ENCODE results near the gene MYH7B. TPM values are rescaled to one million over a fixed set of nuclear protein-coding genes. Genes with fewer than 3 reads are reported as not detected.
A peak's percentile ranks its signal among the peaks of the same experiment; 100 is the strongest.

The MYH7B gene
- total and polyA plus RNA-seq, 8 donors: 0.15 to 1.5 (median 0.59) TPM; not detected in 2

DNA sequence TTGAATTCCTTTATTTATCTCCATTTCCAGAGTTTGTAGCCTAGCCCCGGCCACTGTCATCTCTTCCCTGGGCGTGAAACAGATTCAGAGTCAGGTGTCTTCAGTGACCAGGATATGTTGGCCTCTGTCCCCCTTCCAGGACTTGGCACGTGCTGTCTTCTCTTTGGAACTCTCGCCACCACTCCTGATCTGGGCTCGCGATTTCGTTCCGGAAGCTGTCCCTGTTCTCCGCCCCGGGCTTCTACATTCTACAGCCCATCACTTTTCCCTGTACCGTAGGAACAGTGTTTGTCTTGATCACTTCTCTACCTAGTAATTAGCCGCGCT is 801 bp upstream of the MYH7B start:
- peak overlapping the region; percentile 14 to 94 (median 92) for H3K27ac ChIP-seq
- WGBS, 5 donors: 6 to 10% (median 8%) methylated on average over 13 of the region's 13 CpGs
- intact Hi-C loops (cut with DNase I; ENCODE audit: low total_unique reads): loop anchor here (5.0 kb wide), 1 partner anchor 83 kb away; the partner anchor contains the start of gene GGT7
- no peaks in the 10 kb centered on the region for H3K27me3 ChIP-seq
- no peaks in the 10 kb centered on the region for H3K9me3 ChIP-seq
- DNase-seq: peak; percentile 28 to 55
- peaks cover 0 to 19% (median 11%) of the 10 kb centered on the region in 4 donors for H3K36me3 ChIP-seq
- peak overlapping the region; percentile 58 to 65 (median 62) for H3K4me3 ChIP-seq
- no peak for TF ChIP-seq EP300 (IDR thresholded peaks at IDR 0.05)
- TF ChIP-seq, protein P1, sequence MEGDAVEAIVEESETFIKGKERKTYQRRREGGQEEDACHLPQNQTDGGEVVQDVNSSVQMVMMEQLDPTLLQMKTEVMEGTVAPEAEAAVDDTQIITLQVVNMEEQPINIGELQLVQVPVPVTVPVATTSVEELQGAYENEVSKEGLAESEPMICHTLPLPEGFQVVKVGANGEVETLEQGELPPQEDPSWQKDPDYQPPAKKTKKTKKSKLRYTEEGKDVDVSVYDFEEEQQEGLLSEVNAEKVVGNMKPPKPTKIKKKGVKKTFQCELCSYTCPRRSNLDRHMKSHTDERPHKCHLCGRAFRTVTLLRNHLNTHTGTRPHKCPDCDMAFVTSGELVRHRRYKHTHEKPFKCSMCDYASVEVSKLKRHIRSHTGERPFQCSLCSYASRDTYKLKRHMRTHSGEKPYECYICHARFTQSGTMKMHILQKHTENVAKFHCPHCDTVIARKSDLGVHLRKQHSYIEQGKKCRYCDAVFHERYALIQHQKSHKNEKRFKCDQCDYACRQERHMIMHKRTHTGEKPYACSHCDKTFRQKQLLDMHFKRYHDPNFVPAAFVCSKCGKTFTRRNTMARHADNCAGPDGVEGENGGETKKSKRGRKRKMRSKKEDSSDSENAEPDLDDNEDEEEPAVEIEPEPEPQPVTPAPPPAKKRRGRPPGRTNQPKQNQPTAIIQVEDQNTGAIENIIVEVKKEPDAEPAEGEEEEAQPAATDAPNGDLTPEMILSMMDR (IDR thresholded peaks at IDR 0.05): no peak
- TF ChIP-seq POLR2A (IDR thresholded peaks at IDR 0.05): no peak
- no peak for TF ChIP-seq POLR2AphosphoS5 (IDR thresholded peaks at IDR 0.05)
- peaks cover 9 to 36% (median 24%) of the 10 kb centered on the region in 4 donors for H3K4me1 ChIP-seq

DNA sequence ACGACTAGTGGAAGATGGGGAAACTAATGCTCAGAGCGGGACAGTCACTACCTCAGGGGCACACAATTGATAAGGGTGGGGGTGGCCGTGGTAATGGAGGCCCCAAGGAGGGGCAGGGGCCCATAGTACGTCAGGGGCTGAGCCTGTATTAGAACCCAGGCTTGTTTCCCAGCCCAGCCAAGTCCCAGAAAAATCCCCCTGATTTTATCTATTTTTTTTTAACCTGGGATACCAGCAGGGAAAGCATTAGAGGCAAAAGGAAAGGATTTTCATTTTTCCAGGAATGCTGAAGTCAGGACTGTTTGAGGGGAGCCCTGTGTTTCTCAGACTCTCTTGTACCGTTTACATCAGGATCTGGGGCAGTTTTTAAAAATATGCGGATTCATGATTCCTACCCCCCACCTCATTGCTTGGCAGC is 382 bp downstream of the MYH7B start:
- Histone ChIP-seq H3K9me3 (no peaks in the 10 kb centered on the region), H3K4me1 (peaks cover 9 to 36% (median 24%) of the 10 kb centered on the region in 4 donors), H3K27ac (peak overlapping the region; percentile 88 to 94 (median 92)), H3K36me3 (peaks cover 0 to 7% (median 5%) of the 10 kb centered on the region in 4 donors), H3K4me3 (peak overlapping the region; percentile 58 to 65 (median 62)), H3K27me3 (no peaks in the 10 kb centered on the region)
- DNase-seq: no peak
- intact Hi-C loops (cut with DNase I; ENCODE audit: low total_unique reads): loop anchor here (5.0 kb wide), 1 partner anchor 84 kb away; the partner anchor contains the start of gene GGT7
- TF ChIP-seq, protein P1 (IDR thresholded peaks at IDR 0.05): peak in 2 of 7 experiments; percentile 4 to 37
- TF ChIP-seq EP300 (IDR thresholded peaks at IDR 0.05): no peak
- 14 to 20% (median 15%) methylated on average over 5 to 6 of the region's 6 CpGs for WGBS, 5 donors

DNA sequence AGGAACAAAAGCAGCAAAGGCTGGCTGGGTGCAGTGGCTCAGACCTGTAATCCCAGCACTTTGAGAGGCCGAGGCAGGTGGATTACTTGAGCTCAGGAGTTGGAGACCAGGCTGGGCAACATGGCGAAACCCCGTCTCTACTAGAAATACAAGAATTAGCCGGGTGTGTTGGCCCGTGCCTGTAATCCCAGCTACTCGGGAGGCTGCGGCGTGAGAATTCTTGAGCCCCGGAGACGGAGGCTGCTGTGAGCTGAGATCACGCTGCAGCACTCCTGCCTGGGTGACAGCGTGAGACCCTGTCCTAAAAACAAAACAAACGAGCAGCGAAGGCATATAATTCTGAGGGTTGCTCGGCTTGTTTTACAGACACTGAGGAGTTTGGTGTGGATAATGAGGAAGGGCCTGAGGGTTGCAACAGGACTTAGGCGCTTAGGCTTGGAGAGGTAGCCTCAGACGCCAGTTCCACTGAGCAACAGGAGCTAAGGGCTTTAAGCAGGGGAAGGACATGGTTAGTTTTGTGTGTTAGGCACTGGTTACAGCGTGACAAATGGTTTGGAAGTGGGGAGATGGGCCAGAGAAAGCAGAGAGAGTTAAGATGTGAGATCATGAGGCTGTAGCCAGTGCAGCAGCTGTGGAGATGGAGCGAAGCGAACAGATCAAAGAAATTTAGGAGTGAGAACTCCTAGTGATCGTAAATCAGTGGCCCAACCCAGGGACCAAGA is 1.2 kb downstream of the MYH7B start:
- TF ChIP-seq, protein P1 (IDR thresholded peaks at IDR 0.05): no peak
- TF ChIP-seq EP300 (IDR thresholded peaks at IDR 0.05): no peak
- TF ChIP-seq POLR2A (IDR thresholded peaks at IDR 0.05): no peak
- TF ChIP-seq POLR2AphosphoS5 (IDR thresholded peaks at IDR 0.05): no peak
- Histone ChIP-seq H3K9me3 (no peaks in the 10 kb centered on the region), H3K4me1 (peaks cover 9 to 31% (median 24%) of the 10 kb centered on the region in 4 donors), H3K36me3 (no peaks in the 10 kb centered on the region), H3K27ac (peak overlapping the region in 1 of 5 donors; percentile 94), H3K27me3 (no peaks in the 10 kb centered on the region), H3K4me3 (no peak overlapping the region)
- no peak for DNase-seq
- intact Hi-C loops (cut with DNase I; ENCODE audit: low total_unique reads): loop anchor here (5.0 kb wide), 1 partner anchor 85 kb away; the partner anchor contains the start of gene GGT7
- 86 to 95% (median 92%) methylated on average over 21 of the region's 21 CpGs for WGBS, 5 donors

DNA sequence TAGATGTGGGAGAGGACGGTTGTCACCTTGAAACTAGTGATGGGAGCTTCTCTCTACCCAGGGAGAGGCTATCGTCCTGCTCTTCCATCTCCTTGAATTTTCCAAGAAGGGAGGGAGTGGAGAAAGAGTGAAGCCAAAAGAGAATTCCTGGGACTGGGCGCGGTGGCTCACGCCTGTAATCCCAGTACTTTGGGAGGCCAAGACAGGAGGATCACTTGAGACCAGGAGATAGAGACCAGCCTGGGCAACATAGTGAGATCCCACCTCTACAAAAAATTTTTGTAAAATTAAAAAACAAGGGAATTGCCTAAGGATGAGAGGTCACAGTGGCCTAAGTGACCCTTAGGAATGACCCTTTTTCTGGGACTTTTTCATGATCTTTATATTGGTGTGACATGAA is 8.8 kb downstream of the MYH7B start:
- H3K27me3 ChIP-seq: no peaks in the 10 kb centered on the region
- peaks cover 0 to 4% (median 0%) of the 10 kb centered on the region in 4 donors for H3K4me1 ChIP-seq
- H3K9me3 ChIP-seq: no peaks in the 10 kb centered on the region
- H3K4me3 ChIP-seq: no peak overlapping the region
- intact Hi-C loops (cut with DNase I; ENCODE audit: low total_unique reads): no loop called here
- 92 to 97% (median 95%) methylated on average over 5 of the region's 5 CpGs for WGBS, 5 donors
- no peak overlapping the region for H3K27ac ChIP-seq
- H3K36me3 ChIP-seq: no peaks in the 10 kb centered on the region
- DNase-seq: no peak
- TF ChIP-seq POLR2A (IDR thresholded peaks at IDR 0.05) (no peak), POLR2AphosphoS5 (IDR thresholded peaks at IDR 0.05) (no peak), EP300 (IDR thresholded peaks at IDR 0.05) (no peak)
- TF ChIP-seq, protein P1 (IDR thresholded peaks at IDR 0.05): no peak
